Hippocampal formation (tissue), 2 donors: ENCODE data around the gene TMEM163.
"Not testable (repeated sequence)": the region's sequence is repeated elsewhere in the genome, so short reads cannot be mapped to it uniquely, and the experiment has no call there.

Experiments used
- DNase-seq, 2 donors: peaks; one replicate each; lab custom pipeline; 2025; lab: John Stamatoyannopoulos, UW

The TMEM163 gene

DNA sequence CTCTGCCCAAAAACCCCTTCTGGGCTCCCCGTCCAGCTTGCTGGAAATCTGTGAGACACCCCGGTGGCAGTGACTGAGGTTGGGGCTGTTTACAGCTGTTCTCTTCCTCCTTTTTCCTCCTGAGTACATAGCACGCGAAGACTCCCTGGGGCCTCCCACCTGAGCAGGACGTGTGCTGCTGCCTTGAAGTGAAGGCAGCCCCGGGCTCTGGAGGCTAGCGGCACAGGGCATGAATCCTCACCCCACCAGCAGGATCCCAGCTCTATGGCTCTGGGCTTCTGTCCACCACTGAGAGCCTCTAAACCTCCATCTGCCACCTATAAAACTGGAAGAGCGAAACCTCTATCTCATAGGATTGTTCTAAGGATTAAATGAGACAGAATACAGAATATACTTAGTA is 182.5 kb downstream of the TMEM163 start:
- no peak for DNase-seq

DNA sequence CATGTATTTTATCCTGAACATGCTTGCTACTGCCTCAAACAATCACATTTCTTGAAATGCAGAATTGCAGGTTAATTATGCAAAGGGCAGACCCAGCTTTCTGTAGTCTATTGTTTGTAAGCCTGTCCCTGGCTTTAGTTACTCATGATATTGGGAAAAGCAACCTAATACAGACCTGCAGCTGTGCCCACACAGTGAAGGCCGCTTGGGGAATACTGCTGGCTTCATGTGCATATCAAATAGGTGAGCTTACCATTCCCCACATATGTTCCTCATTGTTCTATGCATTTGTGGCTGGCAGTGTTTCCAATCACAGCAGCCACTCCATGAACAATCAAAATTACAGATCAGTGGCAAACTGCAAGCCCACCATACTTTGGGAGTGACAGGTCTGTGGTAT is 186.3 kb downstream of the TMEM163 start:
- DNase-seq: no peak

DNA sequence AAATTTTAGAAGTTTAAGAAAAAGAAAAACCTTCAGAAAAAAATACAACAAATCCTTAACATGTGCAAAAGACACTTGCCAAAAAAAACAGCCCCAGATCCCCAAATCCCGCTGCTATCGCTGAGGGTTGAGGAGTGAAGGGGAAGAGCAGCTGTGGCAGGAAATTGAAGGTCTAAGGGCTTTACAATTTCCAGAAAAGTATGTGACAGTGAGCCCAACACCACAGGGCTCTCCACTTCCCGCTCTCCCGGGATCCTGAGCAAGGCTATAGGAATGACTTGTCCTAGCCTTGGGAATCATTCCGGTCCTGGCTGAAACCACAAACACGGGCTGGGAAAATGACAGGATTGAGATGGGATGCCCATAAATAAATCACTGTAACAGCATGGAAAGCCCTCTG is 191.4 kb downstream of the TMEM163 start:
- no peak for DNase-seq

DNA sequence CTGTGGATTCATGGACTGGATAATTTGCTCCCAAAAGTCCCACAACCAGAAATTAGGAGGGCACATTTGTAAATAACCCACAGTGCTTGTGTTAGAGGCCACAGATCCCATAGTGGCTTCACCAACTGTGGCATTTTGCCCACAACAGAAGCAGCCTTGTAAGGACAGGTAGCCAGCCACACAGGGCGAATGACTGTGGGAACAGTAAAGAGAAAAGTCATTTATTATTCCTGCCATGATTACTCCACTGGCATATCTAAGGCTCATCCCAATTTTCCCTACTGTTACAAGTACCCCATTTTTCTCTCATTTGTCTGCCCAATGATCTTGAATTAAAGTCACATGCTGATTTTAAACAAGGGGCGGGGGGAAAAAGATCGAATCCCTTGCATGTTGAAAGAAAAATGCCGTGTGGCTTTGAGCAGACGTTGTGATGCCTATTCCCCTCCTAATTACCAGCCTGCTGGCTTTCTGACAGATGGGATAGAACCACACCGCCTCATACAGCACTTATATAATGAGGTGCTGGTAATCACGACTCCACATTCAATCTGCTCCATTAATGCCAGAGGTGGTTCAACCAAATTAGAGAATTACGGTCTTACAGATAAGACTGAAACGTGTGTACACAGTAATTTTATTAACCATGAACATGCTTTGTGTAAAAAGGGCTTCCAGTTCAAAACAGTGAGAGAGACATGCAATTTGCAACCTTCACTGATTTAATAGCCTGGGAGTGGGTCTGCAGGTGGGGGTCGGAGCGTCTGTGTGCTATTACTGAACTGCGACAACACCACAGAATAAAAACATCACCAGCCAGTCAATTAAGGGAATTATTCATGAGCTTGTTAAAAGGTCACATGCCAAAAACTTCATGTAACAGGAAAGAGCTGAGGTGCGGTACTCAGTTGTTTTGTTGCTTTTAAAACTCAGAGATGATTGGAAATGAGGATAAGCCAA is 196.0 kb downstream of the TMEM163 start:
- DNase-seq: no peak

DNA sequence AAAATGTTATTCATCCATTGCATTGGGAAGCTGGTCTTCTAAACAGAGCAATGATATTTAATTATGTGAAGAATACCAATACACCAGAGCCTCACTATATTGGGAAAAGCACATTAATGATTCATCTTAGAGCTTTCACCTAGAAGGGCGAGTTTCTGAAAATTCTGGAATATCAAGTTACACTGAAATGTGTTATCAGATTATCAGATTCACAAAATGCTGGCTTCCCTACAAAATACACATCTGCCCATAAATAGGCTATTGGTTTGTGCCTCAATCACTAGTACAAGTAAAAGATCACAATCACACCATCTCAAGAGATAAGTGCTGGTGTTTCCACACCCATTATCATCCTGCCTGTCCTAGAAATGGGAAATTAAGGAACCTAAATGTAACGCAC is 200.7 kb downstream of the TMEM163 start:
- DNase-seq: no peak

DNA sequence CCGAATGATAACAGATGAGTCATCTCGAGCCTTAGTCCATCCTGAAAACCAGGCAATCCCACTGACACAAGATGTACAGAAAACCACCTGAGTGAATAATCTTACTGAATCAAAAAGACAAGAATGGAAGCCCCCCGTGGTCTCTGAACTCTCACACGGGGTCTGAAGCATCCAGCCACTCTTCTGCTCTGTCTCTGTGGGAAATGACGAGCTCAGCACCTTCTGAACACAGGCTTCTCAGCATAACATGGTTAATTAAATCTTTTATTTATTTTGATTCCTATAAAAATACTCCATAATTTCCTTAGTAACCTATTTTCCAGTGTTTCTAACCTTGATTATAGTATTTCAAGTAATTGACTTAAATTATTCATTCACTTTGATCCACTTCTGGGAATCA is 203.7 kb downstream of the TMEM163 start:
- no peak for DNase-seq

DNA sequence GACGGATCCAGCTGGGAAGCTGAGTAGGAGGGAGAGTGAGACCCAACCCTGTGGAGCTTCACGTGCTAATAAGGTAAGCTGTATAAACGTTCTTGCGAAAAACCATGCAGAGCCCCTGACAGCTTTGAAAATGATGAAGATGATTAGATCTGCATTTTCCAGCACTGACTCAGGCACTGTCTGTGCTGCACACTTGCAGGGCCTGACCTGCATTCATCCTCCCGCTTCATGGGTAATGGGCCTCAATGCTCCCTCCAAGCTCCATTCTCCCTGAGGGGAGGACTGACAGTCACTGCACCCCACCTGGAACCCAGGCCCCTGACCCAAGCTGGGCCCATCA is 205.4 kb downstream of the TMEM163 start:
- DNase-seq: no peak

DNA sequence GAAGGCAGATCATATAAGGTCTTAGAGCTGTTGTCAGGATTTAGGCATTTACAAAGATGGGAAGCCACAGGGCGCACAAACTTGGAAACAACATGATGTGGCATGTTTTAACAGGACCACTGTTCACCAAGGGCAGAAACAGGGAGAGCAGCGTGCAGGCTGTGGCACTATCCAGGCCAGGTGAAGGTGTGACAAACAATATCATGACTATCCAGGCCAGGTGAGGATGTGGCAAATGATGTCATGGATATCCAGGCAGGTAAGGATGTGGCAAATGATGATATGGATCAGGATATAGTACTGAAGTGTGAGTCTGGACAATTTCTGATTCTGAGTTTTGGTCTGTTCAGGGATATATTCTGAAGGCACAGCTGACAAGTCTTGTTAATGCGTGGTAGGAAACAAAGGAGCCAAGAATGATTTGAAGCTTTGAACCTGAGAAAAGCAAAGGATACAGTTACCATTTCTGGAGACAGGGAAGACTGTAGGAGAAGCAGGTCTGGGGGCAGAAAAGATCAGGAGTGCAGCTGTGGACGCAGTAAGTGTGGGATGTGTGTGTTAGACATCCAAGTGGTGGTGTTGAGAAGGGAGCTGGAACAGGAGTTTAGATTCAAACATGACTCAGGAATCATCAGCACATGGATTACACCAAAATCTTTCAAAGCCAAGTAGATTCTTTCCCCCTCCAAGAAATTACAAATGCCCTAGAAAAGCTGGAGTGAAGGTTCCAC is 205.9 kb downstream of the TMEM163 start:
- no peak for DNase-seq

DNA sequence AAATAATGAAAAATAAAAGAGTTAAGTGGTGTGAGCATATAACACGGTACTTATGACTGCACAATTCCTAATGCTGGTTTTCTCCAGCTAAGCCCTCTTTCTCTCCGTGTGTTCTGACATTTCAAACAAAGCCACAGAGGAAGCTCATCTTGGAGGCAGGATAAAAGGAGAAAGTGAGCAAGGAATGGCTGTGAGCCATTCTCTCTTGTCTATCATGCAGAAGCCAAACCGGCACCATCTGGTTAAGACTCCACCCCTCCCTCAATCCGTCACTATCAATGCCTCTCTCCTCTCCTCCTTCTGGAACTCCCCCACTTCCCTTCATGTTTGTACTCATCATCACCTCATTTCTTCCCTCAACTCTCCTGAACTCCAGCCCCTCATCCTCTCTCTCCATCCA is 210.4 kb downstream of the TMEM163 start:
- no peak for DNase-seq

DNA sequence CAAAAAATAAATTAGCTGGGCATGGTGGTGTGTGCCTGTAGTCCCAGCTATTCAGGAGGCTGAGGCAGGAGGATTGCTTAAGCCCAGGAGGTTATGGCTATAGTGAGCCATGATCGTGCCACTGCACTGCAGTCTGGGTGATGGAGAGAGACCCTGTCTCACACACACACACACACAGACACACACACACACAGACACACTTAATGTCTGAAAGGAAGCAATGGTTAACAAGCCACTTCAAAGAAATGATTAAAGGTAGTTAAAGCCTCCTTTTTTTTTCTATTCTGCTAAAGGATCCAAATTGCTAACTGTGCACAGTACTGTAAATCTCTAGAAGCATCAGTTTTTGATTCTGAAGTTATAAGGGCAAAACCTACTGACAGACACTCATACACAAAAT is 211.1 kb downstream of the TMEM163 start:
- DNase-seq: no peak

DNA sequence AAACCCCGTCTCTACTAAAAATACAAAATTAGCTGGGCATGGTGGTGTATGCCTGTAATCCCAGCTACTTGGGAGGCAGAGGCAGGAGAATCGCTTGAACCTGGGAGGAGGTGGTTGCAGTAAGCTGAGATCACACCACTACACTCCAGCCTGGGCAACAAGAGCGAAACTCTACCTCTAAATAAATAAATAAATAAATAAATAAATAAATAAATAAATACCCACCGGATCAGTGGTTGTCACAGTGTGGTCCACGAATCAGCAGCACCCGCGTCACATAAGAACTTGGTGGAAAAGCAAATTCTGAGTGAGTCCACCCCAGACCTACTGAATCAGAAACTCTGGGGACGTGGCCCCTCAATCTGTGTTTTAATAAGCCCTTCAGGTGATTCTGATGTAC is 211.6 kb downstream of the TMEM163 start:
- not testable (repeated sequence) for DNase-seq

DNA sequence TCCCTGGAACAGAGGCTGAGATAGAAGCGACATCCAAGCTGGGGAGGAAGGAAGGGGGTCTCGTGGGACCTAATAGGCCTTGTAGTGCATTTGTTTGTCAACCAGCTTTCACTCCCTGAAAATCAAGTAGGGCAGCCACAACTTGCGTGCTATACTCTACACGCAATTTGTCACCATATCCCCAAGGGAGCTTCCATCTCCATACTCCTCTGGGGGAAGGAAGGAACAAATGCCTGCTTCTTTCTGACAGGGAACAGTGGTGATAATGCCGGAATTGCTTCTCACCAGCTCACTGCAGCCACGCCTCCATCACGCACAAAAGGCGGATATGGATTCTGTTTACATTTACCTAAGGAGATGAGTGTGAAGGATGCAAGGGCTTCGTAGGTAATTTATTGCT is 213.4 kb downstream of the TMEM163 start:
- DNase-seq: no peak

DNA sequence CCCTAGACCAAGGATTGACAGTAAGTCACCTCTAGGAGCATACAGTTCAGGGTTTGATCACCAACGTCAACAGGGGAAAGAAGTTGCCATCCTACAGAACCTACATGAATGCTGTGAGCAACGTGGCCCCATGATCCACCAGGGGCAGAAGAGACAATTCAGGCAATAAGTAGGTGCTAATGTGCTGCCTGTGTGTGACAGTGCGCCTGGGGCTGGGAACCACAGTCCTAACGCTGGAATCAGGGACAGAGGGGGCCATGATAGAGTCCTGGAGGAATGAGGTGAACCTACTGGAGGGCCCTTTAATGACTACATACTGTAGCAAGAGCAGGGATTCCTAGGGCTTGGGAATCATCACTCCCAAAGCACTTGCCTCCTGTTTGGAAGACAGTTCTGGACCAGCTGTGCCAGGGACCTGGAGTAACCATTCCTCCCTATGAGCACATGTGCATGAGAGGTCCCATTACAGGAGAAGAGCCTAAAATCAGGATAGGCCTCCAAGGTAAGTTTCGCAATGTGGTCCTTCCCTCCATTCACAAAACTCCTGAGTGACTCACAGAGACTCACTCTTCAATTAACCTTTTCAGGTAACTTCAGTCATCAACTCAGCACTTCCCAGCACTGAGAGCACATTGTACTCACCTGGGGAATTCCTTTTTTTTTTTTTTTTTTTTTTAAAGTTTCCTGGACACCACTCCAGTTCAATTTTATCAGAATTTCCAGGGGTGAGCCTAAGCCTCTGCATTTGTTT is 214.0 kb downstream of the TMEM163 start:
- DNase-seq: no peak

DNA sequence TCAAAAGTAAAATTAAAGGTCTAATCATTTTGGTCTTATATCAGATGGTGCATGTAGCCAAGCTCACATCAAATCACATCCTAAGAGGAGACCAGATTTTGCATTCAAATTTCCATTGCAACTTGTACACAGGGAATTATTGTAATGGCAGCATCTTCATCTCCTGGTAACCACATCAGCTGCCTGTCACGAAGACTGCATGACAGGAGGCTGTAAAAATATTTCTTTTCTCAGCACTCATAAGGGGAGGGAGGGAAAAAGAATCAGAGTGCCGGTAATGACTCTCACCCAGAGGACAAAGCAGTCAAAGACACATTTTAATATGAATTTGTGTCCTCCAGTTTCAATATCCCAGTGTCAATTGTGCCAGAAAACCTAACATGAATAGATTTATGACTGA is 216.7 kb downstream of the TMEM163 start:
- no peak for DNase-seq

DNA sequence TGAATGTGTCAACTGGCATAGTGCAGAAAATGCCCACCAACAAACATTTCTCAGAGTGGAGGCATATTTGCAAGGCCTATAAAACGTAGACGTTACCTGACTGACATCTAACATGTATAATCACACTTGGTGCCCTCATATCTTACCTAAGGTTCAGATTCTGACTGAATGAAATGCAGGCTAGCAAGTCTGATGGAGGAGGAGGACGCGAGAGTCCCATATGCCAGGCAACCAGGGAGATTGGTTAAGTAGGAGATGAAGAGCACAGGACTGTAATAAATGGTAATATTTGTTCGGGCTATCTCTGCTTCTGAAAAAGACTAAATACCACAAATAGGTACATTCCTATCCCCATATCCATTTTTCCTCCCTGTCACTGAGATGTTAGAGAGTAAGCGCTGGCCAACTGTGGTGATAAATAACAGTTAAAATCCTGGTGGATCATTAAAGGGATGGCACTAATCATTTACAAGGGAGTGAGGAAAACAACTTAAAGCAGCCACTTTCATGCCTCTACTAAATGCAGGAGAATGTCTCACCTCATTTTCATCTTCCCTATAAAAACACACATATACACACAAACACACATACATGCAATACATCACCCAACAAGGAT is 217.2 kb downstream of the TMEM163 start:
- no peak for DNase-seq

DNA sequence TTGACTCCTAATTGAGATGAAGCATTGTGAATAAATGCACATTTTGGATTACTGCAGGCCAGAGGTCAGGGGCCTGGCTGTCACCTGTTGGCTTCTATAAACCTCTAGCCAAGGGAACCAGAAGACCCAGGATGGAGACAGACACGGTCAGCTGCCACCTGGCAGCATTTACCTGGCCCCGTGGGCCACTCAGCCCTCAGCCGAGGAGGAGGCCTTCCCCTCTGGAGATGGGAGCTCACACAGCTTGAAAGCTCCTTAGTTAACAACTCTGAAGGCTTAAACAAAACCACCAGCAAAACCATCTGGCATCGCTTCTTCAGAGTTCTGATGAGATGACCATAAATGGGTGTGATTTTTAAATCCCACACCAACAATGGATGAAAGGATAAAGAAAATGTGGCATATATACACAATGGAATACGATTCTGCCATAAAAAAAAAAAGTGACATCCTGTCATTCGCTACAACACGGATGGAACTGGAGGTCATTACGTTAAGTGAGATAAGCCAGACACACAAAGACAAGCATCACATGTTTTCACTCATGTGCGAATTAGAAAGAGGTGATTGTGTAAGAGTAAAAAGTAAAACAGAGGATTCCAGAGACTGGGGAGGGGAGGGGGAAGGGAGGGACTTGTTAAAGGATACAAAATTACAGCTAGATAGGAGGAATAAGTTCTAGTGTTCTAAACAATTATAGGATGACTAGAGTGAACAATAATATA is 218.4 kb downstream of the TMEM163 start:
- DNase-seq: no peak

DNA sequence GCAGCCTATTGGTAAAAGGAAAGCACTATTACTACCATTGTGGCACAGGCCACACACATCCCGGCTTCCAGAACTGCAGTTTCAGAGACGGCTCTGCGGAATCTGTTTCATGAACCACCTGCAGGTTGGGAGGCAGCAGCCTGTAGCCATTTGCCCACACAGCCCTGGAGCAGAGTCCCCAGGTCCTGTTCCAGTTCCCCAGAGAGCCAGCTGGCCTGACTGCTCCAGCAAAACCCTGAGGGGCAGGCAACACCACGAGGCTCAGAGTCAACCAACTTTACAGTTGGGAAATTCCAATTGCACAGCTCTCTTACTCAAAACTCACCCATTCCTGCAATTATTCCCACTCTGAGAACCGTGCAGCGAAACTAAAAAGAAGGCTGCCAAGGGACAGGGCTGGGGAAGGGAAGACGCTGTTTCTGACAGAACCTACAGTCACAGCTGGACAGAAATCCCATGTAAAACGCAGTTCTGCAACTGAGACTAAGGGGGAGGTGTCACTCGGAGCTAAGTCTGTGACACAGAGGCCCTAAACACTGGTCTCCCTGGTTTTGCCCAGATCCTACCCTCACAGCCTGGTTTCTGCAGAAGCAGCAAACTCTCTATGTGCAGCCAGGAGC is 219.4 kb downstream of the TMEM163 start:
- no peak for DNase-seq

DNA sequence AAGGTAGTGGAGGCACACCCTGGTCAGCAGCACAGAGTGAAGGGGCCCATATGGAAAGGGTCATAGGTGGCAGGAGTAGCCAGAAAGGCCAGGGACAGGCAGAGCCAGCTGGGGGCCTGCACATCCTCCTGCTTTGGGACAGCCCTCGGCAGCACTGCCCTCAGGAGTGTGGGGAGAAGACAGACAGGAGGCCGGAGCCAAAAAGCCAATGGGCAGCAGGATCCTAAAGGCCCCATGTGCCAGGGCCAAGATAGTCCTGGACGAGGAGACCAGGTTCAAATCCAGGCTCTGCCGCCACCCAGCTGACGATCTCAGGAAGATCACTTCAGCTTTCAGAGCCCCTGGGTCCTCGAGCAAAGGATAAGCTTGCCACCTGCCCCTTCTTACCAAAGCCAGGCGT is 220.1 kb downstream of the TMEM163 start:
- DNase-seq: no peak

DNA sequence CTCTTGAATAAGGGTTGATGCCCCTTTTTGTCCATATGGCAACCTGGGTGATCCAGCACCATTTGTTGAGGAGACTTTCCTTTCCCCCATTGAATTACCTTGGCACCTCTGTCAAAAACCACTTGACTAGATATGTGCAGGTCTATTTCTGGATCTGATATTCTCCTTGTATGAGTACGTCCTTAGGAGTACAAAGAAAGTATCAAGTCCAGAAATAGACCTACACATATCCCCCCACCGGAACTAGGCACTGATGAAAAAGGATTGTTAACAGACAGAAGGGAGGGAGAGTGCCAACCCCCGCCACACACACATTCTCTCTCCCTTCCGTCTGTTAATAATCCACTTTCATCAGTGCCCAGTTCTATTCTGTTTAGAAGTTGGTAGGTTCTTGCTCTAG is 225.0 kb downstream of the TMEM163 start:
- no peak for DNase-seq

DNA sequence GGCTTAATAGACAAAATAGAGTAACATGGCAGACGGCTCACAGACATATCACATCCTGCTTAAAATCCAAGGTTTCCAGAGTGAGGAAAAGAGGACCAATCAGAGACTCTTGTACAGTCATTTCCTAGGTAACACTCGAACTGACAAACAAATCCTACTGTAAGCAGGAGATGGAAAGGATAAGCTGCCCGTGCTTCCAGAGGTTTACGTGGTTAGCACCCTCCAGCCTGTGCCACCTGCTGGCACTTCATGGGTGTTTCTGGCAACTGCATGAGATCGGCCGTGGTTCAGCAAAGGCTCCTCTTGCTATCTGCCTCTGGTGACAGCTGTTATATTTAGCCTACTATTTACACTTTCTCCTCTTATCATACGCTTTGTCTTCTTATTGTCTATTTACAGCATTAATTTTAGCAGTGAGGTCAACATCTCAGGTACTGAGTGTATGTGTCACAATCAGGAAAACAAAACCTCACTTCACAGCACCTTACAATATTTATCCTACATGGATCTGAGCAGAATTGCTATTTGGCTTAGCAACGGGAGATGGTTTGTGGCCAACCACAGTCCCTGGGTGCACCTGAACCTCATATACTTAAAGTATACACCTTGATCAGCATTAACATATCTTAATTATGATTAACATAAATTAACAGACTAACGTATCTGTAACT is 226.9 kb downstream of the TMEM163 start:
- DNase-seq: no peak

DNA sequence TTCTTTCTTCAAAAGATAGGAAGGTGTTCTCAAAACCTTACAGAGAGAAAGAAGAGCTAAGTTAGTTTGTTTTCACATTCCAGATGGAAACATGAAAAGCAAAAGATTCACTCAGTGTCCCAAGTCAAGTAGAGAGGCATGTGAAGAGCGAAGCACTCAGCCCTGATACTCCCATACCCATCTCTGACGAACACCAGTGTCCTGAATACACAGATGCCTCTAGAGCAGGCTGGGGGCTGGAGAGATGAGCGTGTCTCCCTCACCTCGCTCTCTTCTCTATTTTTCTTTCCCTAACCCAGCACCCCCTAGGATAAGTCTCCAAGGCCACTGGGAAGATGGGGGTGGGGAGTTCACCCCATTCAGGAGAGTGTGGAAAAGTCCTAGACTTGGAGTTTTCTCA is 227.8 kb downstream of the TMEM163 start:
- no peak for DNase-seq
